Endometrial microvascular endothelial cells (primary cell): Measurements from ENCODE around the gene MANBA. TPM values are rescaled to one million over a fixed set of nuclear protein-coding genes. Genes with fewer than 3 reads are reported as not detected.

Experiments
- total RNA-seq: library from RNA; depleted of rRNA; stranded (reverse); fragments of >200 nt; gene quantifications from one replicate; pipeline ENCODE4 v1.2.3, GENCODE V29; 2015; ENCODE audit errors: inconsistent ontology term

MANBA gene
- total RNA-seq, 1 donor from 2014 or later: 7.0 TPM

Other genes starting within 250 kb of the MANBA start
- gene UBE2D3, start 66.6 kb upstream of the MANBA start, total RNA-seq: 372 TPM
- 13.2 TPM for gene CISD2, start 108.0 kb upstream of the MANBA start, total RNA-seq